Activated CD4-positive, CD25-positive, alpha-beta regulatory T cell treated with anti-CD3 and anti-CD28 coated beads, Interleukin-2, amount 50 U/mL, for 24 hours (primary cell): ENCODE data around the gene TNFAIP8L1.
"Not testable (repeated sequence)": the region's sequence is repeated elsewhere in the genome, so short reads cannot be mapped to it uniquely, and the experiment has no call there.

Source experiments
- ATAC-seq, 2 donors: fragments of 150-1000 bp; cut with Tn5 transposase; one replicate each; pipeline ENCODE4 v1.10.0; 2021; ENCODE audit warnings: mild to moderate bottlenecking in 1 of 2, moderate library complexity in 1 of 2

TNFAIP8L1 gene

DNA sequence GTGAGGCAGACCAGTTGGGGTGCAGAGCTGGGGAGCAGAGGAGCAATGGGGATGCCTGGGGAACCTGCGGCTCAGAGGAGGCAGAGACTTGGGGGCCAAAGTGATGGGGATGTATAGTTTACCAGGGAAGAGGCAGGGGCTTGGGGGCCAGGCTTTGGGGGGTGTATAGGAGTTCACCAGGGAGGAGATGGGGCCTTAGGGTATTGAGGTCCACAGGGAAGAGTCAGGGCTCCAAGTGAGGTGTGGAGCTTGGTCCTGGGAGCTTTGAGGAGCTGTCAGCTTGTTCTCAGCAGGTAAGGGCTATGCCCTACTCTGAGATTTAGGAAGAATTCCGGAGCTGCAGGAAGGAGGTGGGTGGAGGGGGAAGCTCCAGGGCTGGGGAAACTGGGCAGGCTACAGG is 10.8 kb downstream of the TNFAIP8L1 start:
- ATAC-seq = no peak

- no peak for ATAC-seq
Observed at GRCh38 chr19:4652075-4652474, 12.8 kb downstream of the TNFAIP8L1 start.

GRCh38 chr19:4653793-4654436 is 14.6 kb downstream of the TNFAIP8L1 start:
- no peak for ATAC-seq

GRCh38 chr19:4654437-4655361 is 15.4 kb downstream of the TNFAIP8L1 start:
- no peak for ATAC-seq

GRCh38 chr19:4656102-4656501 is 16.8 kb downstream of the TNFAIP8L1 start:
- ATAC-seq = no peak

GRCh38 chr19:4657262-4657661 is 17.9 kb downstream of the TNFAIP8L1 start:
- no peak for ATAC-seq

- no peak for ATAC-seq
Observed at GRCh38 chr19:4657835-4658234, 18.5 kb downstream of the TNFAIP8L1 start.

DNA sequence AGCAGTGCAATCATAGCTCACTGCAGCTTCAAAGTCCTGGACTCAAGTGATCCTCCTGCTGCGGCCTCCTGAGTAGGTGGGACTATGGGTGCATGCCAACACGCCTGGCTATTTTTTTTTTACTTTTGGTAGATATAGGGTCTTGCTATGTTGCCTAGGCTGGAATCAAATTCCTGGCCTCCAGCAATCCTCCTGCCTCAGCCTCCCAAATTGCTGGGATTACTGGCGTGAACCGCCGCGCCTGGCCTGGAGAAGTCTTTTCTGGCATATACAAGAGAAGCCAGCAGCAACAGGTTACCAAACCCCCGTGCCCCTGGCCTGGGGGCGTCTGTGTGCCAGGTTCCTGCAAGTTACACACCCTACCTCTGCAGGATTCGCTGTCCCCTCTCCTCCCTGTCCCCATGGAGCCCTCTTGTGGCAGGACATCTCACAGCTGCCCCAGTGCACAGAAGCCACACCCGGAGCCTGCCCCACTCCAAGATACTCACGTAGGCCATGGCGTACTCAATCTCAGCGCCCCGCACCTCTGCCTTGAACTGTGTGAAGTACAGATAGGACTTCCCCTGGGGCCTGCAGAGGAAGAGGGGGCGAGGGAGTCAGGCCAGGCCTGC is 21.0 kb downstream of the TNFAIP8L1 start:
- ATAC-seq = no peak

GRCh38 chr19:4660993-4661392 is 21.7 kb downstream of the TNFAIP8L1 start:
- ATAC-seq = no peak

- no peak for ATAC-seq
Observed at GRCh38 chr19:4662020-4662695, 22.8 kb downstream of the TNFAIP8L1 start.

DNA sequence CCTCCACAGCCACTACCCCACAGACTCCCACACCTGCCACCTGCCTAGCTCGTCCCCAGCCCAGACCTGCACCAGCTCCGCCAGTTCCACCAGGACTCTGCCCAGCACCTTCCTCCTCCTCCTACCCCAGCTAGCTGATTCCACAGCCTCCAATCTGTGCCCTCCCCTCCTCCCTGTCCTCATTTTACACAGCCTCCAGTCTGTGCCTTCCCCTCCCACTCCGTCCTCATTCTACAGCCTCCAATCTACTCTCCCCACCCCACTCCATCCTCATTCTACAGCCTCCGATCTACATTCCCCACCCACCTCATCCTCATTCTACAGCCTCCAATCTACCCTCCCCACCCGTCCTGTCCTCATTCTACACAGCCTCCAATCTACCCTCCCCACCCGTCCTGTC is 23.5 kb downstream of the TNFAIP8L1 start:
- ATAC-seq = no peak

GRCh38 chr19:4664642-4665041 is 25.3 kb downstream of the TNFAIP8L1 start:
- no peak for ATAC-seq

DNA sequence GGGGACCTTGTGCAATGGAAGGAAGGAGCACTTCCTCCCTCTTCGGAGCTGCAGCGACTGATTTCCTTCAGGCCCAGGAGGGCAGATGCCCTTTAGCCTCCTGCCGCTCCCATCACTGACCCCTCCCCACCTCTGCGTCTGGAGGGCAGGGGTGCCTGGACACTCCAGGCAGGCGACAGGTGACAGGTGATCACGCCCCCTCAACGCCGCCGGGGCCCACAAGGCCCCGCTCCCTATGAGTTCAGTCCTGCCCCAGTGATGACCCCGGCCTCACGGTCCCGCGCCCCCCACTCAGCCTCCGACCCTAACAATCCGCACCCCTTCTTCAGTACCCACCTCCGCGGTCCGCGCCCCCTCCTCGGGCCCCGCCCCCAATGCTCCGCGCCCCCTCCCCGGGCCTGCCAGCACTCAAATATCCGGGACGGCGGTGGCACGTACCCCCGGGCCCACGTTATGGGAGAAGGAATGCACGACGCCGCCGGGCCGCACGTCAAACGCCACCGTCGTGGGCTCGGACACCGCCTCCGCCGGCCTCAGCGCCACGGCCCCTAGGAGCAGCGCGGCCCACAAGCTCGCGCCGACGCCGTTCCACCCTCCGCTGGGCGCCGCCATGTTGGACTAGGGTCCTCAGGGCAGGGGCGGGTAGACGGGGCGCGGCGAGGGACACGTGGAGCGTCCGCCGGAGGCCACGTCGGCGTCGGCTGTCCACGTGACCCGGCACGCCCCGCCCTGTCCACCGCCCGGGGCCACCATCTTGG is 30.6 kb downstream of the TNFAIP8L1 start, which contains the start of gene MYDGF:
MYDGF (minus strand) TSS at position 620 of the 758 bp plus-strand sequence; CDS start at position 612, 8 bp downstream.
- peak; percentile 99 for ATAC-seq

DNA sequence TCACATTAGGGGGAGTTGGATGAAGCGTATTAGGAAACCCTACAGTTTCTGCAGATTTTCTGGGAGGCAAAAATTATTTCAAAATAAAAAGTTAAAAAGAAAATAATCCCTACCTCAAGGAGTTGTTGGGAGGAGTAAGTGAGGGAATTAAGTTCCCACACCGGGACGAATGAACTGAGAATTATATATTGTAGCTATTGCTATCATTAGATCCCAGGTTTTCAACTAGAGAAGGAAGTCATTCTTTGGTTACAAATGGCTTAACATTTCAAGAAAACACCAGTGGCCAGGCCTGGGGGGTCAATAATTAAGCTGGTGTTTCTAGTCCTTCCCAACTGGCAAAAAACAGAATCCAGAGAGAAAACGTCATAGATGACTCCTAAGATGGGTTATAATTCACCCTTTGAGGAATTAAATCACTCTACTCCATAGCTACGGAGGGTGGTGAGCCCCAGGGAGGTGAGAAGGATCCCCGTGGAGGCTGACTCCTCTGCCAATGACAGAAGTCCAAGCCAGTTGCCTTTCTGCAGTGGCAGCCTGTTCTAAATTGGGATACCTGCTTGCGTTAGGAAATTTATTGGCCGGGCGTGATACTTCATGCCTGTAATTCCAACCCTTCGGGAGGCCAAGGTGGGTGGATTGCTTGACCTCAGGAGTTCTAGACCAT is 32.0 kb downstream of the TNFAIP8L1 start:
- ATAC-seq = no peak

DNA sequence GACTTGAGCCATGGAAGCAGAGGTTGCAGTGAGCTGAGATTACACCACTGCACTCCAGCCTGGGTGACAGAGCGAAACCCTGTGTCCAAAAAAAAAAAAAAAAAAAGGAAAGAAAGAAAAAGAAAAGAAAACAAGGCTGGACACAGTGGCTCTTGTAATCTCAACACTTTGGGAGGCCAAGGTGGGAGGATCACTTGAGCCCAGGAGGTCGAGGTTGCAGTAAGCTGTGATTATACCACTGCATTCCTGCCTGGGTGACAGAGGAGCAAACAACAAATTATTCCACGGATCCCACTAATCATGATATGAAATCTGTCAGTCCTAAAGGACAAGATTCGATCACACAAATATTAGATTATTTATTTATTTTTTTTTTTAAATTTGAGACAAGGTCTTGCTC is 33.9 kb downstream of the TNFAIP8L1 start:
- no peak for ATAC-seq

DNA sequence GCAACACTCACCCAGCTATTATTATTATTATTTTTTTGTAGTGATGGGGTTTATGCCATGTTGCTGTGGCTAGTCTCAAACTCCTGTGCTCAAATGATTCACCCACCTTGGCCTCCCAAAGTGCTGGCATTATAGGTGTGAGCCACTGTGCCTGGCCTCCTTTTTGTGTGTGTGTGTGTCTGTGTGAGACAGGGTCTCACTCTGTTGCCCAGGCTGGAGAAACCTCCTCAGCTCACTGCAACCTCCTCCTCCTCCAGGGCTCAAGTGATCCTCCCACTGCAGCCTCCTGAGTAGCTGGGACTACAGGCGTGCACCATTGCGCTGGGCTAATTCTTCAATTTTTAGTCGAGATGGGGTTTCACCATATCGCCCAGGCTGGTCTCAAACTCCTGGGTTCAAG is 34.4 kb downstream of the TNFAIP8L1 start:
- ATAC-seq = no peak

DNA sequence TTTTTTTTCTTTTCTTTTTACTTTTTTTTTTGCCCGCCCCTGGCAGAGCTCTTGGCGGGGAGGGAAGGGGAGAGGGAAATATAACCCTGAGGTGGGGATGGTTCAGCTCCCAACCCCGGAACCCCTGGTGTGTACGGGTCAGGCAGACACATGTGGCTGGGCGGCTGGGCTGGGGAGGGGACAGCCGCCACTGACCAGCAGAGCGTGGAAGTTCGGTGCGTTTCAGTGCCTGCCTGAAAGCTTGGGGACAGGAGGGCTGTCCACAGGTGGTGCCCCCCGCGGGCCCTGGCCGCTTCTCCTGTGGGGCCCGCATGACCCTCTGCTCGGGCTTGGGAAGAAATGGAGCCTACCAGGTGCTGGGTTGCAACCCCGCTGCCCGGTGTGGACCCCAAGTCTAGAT is 36.0 kb downstream of the TNFAIP8L1 start:
- no peak for ATAC-seq

DNA sequence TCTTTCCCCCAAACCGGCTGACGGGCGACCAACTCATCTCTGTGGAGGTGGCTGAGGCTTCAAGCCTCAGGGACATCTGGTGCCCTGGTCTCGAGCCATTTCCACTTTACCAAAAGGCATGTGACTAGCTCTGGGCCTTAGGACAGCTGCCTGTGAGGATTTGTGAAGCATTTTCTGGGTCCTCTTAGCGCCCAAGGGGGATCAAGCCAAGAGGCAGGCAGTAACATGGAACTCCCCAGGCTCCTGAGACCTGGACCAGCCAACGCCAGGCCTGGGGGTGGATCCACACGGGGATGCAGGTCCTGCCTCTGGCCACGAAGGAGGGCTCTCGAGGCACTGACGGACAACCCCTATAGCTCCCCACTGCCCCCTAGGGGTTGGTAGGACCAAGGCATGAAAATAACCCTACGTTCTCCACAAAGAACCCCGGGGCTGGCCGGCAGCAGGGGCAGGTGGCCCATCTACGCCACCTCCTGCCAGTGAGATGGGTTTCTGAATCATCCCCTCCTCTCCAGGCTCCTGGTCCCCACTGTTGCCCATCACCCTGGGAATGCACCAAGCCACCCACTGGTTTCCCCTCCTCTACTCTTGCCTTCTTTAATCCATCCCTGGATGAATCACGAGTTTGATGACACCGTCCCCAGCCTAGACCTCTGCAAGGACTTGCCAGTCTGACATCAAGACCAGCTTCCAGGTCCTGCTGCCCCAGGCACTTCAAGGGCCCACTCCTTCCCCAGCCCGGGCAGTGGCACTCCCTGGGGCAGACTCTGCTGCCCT is 37.8 kb downstream of the TNFAIP8L1 start:
- peak in 1 of 2 donors; percentile 2 for ATAC-seq

GRCh38 chr19:4678881-4679790 is 39.8 kb downstream of the TNFAIP8L1 start:
- ATAC-seq = peak in 1 of 2 donors; percentile 36

DNA sequence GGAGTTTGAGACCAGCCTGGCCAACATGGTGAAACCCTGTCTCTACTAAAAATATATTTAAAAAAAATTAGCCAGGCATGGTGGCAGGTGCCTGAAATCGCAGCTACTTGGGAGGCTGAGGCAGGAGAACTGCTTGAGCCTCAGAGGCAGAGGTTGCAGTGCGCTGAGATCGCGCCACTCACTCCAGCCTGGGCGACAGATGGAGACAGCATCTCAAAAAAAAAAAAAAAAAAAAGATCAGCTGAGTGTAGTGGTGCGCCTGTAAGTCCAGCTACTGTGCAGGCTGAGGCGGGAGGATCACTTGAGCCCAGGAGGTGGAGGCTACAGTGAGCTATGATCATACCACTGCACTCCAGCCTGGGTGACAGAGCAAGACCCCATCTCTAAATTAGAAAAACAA is 40.7 kb downstream of the TNFAIP8L1 start:
- ATAC-seq = not testable (repeated sequence)
